Measurements from ENCODE around the gene CBX8.

Gene CBX8

GRCh38 chr17:79834565-79835469 lies 37.9 kb upstream of the CBX8 start:
- DNase-seq: no peak

GRCh38 chr17:79833744-79834564 lies 37.1 kb upstream of the CBX8 start:
- no peak for DNase-seq

GRCh38 chr17:79833110-79833450 lies 36.2 kb upstream of the CBX8 start:
- no peak for DNase-seq

GRCh38 chr17:79832218-79833109 lies 35.6 kb upstream of the CBX8 start:
- DNase-seq: no peak

DNA sequence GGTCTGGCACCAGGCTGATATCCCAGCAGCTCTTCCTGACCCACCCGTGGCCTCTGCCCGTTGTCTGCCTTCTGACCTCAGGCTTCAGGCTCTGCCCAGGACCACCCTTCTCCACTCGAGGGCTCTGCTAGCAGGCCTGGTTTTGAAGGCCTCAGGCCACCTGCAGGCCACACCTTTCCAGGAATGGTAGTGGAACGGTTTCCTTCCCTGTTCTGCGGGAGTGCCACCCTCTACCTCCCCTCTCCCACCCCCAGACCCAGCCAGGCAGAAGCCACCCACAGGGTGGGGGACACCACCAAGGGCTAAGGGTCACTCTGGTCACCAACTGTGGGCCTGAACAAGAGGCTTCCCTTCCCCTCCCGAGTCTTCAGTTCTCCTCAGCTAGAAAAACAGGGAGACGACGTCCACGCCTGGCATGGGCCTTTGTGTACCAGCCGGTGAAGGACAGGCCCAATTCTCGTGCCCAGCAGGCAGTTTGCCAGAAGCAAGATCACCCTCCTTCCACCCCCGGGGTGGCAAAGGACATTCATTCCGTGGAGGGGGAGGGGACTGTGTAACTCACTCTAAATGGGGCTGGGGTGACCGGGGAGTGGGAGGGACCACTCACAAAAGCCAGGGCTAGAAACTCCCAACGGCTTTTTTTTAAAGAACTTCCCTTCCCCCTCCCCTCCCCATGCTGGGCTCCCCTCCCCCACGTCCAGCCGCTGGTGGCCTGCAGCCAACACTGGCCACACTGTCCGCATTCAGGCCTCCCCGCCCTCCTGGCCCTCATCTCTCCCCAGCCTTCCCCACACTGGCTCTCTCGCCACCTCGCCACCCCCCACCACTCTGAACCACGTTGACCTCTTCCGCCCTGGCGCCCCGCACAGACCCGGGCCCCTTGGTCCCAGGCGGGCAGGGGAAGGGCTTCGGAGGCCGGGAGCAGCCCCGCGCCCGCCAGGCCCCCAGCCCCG lies 34.7 kb upstream of the CBX8 start:
- DNase-seq: no peak

- no peak for DNase-seq
Measured at GRCh38 chr17:79830763-79831264, 33.9 kb upstream of the CBX8 start.

- DNase-seq: no peak
Measured at GRCh38 chr17:79830303-79830702, 33.4 kb upstream of the CBX8 start.

DNA sequence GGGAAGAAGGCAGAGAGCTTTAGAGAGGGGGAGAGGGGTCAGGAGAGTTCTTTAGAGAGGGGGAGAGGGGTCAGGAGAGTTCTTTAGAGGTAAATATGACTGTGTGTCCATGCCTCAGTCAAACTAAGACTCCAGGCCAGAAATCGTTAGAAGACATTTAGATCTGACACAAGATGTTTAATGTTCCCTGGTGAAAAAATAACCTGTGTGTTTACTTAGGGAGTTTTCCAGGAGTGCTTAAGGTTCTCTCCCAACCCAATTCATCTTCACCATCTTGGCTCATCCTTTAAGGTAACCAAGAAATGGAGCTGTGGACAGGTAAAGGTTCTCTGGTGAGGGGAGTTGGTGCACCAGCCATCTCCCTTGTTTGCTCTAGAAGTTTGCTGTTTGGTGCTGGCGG lies 32.6 kb upstream of the CBX8 start:
- DNase-seq: no peak

DNA sequence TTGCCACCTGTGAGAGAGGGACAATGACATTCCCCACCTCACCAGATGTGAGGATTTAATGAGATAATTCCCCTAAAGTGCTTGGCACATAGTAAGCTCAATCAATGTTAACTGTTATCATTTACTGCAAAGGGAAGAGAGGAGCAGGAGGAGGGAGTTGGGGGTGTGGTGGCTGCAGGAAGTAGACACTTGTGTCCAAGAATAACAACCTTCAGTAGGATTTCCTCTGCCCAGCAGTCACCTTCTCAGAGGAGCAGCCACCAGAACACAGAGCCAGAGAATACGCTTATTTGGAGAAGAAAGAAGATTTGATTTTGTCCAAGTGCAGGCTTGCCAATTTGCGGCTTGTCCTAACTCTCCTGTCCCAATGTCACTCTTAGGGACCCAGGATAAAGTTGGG lies 32.1 kb upstream of the CBX8 start:
- DNase-seq: no peak

DNA sequence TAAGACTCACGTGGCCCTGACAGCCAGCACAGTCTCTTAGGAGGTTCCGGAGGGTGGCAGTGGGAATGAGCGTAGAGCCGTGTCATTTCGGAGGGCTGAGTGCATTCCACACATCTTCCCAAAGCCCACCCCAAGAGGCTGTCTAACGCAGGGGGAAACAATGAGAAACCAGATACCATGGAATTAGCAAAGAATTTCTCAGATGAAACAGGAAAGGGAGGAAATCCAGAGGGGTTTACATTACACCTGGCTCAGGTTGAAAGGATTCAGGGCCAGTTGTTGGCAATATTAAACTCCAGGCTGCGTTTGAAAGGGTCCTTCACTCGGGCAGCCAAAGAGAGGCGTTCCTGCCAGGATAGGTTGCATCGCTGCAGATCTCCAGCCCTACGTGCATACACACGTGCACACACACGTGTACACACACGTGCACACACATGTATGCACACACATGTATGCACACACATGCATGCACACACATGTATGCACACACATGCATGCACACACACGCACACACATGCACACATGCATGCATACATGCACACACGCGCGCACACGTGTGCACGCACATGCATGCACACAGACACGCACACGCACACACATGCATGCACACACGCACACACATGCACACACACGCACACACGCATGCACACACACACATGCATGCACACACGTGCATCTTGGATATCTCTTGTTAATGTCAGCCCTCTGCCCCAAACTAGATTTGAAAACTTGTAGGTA lies 30.1 kb upstream of the CBX8 start:
- no peak for DNase-seq

- DNase-seq: no peak
Measured at GRCh38 chr17:79826204-79826680, 29.4 kb upstream of the CBX8 start.

DNA sequence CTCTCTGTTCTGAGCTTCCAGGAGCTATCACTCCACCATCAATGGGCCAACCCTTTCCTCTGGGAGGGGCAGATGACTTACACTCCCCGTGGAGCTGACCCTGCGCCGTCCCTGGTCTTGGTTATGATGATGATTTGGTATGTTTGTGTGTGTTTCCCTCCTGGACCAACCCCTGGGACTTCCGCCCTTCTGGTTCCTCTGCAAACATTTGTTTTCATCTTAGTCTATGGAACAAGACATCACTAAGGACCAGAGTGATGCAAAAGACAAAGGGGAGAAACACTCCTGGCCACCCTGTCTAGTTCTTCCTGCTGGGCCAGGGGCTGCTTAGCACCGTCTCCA lies 28.7 kb upstream of the CBX8 start:
- no peak for DNase-seq

DNA sequence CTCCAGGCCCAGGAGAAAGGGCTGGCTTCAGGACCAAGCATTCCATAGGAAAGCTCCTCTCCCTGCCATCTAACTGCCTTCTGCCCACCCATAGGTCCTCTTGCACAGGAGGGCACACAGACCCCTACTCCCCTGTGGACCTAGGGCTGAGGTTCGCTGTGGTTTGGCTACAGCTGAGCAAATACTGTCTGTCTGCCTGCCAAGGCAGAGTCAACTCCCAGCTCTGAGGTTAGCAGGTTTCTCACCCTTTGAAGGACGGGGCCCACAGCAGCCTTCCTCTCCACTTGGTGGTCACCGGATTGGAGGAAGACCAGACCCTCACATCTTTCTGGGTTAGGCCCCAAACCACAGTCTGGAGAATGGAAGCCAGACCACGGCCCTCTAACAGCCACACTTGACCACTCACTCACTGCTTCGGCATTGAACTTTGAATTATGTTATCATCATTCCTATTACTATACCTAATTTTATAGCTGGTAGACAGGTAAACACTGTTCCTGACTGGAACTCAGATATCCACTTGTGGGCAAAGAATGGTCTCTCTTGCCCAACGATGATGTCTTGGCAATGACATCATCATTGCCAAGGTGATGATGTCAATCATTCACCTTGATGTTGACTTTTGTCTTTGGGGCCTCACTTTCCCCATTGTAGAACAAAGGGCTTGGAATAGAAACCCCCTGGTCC lies 28.2 kb upstream of the CBX8 start:
- DNase-seq: no peak

- no peak for DNase-seq
Measured at GRCh38 chr17:79824234-79824633, 27.4 kb upstream of the CBX8 start.

DNA sequence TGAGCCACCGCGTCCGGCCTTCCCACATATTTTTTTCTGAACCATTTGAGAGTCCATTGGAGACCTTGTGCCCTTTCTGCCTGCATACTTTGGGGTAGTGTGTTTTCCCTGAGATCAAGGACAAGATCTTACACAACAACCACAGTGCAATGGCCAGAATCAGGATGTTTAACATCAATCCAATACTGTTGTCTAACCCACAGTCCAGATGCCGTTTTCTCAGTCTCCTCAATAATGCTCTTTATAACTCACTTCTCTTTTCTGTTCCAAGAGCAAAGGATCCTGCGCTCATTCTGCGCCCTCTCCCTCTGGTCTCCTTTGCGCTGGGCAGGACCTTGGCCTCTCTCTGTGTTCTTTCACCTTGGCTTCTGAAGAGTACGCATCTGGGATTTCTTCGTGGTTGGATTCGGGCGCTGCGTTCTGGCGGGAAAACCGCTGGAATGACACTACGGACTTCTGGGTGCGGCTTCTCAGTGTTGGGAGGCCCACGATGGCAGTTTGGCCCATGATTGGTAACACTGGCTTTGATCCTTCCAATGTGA lies 25.8 kb upstream of the CBX8 start:
- DNase-seq: no peak

GRCh38 chr17:79821331-79822095 lies 24.6 kb upstream of the CBX8 start:
- no peak for DNase-seq

DNA sequence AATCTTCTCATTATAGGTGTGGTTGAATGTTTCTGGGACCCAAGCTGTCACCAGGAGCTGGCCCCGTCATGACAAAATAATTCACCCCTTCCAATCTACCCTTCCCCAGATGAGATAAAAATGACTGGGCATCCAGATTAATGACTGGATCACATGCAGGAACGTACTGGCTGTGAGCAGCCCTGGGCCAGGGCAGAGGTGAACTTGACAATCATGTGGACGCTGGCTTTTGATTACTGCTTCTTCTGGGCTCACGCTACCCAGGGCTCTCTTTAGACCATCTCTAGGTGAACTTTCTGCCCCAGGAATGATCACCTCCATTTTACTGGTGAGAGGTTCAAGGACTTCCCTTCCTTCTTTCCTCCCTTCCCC lies 24.1 kb upstream of the CBX8 start:
- DNase-seq: no peak

DNA sequence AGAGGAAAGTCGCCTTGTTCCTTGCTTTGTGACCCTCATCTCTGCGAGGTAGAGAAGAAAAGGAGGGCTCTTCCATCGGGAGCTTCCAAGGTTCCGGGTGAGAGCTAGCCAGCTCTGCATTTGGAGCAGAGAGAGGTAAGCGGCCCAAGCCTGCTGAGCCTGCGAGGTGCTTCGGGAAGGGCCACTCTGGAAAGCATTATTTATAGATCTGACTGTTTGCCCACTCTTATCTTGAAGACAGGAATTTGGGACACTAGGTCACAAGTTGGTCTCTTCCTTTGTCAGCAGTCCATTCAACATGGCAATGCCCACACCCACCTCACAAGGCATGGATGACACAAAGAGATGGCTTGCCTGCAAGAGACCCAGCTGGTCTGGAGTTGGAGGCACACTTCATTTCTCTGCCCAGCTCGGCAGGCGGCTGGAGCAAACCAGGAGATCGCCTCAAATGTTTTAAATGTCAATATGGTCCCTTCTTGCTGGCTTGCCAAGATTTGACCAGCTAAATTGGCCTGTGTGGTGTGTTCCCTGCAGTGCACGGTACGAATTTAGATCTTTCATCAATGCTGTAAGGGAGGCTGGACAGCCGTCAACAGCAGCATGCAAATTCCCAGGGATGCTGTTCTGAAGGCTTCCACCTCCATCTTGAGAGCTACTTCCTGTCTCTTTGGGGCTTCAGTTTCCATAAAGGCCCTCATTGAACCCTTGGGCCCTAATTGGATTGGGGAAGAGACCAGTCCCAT lies 22.8 kb upstream of the CBX8 start:
- no peak for DNase-seq

GRCh38 chr17:79819085-79819484 lies 22.2 kb upstream of the CBX8 start:
- DNase-seq: no peak
